ENCODE results near the gene PGC.

Gene PGC

DNA sequence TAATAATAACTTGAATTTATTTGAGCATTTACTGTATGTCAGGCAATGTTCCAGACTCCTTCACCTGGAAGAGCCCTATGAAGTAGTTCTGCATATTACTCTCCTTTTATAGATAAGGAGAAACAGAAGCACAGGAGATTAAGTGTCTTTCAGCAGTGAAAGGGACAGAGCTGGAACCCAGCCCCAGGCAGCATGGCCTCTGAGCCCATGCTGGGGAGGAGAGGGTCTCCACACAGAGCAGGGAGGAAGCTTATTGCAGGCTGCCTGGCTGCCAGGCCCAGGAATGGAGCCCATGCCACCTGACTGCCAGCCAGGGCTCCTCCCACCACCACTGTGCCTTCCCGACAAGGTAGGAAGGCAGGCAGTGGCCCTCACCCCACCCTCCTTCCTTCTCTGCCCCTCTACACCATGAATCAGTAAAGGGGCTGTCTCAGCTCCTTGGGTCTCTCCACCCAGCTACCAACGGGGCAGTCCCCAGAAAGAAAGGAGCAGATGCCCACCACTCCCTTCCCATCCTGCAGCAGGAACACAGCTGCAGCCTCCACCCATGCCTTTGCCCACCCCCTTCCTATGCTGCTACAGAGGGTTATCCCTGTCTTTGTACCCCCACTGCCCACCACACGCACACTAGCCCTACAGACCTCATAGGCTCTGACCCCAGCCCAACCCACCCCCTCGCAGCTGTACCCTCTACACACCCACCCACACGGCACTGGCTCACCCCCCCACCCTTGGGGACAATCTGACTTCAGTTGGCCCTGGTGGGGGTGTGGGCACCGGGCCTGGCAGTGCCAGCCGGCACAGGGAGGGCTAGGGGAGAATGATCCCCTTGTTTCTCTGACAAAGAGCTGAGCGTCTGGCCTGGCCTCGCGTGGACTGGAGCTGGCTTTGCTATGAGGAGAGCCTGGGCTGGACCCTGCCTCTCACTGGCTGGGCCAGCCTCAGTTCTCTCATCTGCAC, 53.6 kb downstream of the PGC start:
- ATAC-seq = no peak

DNA sequence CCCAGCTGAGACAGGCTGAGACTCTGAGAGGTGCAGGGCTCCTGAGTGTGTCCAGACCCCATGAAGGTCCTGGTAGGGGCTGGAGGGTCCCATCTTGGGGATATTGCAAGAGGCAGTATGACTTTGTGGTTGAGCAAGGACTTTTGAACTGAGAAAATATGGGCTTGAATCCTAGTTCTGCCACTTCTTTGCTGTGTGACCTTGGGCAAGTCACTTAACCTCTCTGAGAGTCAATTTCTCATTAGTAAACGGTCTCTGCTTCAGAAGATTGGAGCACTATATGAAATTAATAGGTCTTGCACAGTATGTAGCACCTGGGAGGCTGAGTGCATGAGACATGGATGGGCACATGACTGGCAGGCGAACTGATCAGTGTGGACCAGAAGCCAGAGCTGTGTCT, 54.5 kb downstream of the PGC start:
- no peak for ATAC-seq

DNA sequence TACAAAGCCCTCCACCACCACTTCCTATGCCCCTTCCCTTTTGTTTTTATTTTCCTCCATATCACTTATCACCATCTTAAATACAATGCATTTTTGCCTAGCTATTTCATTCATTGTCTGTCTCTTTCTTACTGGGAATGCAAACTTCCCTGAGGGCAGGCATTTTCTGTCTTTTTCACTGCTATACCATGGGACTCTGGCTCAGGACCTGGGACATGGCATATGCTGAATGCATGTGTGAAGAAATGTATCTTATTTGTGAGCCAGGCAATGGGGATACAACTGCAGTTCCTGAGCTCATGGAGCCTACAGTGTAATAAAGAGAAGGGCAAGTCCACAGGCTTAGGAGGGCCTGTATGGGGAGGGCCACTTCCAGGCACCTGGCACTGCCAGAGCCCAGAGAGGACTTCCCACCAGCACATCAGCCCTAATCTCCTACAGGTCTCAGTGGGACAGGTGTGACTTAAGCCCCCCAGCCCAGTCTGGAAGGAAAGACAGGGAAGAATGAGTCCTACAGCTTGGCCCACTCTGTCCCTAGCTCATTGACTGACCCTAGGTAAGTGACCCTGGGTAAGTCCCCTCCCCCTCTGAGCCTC, 55.0 kb downstream of the PGC start:
- no peak for ATAC-seq

DNA sequence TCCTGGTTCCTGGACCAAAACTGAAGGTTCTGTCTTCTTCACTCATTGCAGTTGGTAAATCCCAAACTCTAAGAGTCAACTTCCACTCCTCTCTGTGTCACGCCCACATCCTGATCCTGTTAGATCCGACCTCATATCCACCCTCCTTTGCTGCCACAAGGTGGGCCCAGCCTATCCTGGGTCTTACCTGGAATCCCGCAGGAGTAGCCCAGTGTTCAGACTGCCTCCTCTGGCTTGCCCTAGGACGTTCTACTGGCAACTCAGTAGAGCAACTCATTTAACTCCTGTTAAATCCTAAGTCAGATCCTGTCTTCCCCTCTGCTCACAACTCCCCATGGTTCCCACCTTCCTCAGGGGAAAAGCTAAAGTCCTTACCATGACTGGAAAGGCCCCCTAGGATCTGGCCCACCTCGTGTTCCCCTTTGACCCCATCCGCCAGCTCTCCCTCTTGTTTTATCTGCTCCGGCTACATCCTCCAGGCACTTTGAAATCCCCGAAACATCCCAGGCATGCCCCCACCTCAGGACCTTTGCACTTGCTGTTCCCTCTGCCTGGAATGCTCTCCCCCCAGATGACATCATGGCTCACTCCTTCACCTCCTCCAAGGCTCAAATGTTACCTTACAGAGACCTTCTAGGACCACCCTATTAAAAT, 55.6 kb downstream of the PGC start:
- no peak for ATAC-seq

DNA sequence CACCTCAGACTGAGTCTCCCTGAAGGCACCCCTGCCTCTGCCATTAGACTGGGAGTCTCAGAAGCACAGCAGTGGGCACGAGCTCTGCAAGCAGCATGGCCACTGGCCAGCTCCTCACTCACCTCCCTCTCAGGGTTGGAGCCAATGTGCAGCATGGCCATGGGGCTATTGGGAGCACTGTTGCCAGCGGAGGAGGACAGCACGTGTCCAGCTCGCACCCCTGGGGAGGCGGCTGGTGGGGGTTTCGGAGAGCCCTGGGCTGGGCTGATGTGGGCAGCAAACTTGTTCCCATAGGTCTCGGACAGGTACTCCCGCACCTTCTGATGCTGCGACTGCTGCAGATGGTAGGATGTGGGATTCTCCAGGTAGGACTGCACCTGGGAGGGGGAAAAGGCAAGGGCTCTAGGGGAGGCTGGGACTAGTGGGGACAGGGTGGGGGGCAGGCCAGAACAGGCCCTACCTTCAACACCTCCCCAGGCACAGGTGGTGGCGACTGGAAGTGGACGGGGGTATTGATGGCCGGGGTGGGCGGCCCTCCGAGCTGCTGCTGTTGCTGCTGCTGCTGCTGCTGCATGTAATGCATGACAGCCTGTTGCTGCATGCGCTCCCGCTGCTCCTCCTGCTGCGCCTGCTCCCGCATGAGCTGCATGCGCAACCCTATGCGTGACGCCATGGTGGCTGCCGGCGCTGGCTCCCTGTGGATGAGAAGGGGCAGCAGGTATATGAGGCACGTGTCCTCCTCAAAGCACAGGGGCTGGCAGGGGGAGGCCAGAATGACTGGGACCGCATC, 56.5 kb downstream of the PGC start:
- ATAC-seq = no peak

DNA sequence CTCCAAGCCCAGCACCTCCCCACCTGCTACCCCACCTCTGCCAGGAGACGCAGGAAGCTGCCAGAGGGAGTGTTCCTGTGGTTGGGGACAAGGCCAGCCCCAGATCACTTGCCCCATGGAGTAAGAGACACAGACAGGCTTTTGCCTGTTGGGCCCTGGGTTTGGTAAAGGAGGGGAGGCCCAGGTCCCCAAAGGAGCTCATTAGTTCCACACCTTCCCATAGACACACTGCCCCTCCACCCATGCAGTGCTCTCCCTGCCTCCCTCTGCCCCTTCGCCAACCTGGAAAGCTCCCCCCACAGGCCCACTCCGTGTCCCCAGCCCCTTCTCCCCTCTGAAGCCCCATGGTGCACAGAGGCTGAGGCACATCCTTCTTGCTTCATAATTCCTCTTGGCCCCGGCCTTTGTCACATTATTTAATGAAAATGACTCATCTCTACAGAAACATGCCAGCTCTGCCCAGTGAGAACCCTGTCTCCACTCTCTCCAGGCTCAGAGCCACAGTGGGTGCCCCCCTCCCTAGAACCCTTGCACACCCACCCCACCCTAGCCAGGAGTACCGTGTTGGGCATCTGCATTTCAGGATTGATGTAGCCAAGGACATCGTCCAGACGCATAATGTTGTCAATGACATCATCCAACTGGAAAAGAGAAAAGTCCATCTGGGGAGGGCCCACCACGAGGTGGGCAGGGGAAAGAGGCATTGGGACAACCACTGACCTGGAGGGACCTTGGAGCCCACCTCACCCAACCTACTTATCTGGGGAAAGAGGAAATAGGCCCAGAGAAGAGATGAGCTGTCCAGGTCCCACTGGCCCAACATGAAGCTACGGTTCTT, 57.8 kb downstream of the PGC start:
- ATAC-seq = no peak

DNA sequence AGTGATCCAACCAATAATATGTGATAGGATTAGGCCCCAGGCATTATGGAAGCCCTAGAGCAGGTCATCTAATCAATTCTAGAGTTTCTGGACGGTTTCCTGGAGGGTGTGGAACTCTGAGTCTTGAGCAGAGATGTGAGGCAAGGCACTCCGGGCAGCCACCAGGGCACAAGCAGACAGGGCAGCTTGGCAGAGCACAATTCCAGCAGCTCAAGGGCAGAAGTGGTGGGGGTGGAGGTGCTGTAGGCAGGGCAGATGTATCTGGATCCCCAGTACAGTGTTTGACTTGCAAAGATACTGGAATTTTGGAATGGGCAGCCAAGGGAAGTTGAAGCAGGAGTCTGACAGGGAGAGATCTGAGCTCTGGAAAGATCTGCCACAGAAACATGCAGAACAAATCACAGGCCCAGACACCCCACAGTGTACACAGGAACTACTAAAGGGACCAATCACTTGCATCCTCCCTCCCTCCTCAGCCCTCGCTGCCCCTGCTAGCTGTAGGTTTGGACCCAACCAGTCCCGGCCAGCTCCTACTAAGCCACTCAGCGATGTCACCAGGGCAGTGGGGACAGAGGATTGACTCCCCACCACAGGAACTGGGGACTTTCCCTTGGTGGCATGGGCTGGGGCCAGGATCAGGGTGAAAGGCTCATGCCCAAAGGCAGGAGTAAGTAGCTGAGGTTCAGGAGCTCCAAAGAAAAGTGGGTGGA, 58.8 kb downstream of the PGC start:
- no peak for ATAC-seq

DNA sequence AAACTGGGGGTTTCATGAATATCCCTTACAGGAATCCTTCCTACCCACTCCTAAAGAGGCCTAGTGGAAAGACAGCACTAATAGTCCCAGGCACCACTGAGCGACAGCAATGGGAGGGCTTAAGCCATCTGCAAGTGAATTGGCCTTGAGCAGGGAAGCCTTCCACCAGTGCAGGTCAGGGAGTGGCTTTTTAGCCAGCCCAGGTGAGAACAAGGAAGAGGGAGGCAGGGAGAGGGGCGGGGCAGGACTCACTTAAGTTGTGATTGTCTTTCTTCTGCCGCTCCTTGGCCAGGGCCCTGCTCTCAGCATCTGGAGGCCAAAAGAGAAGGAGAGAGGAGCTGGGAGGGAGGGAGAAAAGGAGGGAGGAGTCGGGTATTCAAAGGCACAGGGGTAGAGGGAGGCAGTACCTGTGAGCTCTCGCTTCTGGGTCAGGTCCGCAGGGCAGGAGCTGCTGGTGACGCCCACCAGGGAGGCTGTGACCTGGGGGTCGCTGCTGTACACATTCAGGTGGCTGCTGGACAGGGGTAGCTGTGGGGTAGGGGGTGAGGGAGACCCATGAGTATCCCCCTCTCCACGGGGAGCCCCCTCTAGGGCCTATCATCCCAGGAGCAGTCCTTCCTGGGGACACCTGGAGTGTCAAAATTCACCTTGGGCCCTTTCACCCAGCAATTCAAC, 59.6 kb downstream of the PGC start:
- ATAC-seq = no peak

Measured in activated CD4-positive, CD25-positive, alpha-beta regulatory T cell treated with anti-CD3 and anti-CD28 coated beads, Interleukin-2, amount 50 U/mL, for 24 hours (primary cell).